Measurements from ENCODE around the gene MAPK14.

- TF ChIP-seq, protein P1, sequence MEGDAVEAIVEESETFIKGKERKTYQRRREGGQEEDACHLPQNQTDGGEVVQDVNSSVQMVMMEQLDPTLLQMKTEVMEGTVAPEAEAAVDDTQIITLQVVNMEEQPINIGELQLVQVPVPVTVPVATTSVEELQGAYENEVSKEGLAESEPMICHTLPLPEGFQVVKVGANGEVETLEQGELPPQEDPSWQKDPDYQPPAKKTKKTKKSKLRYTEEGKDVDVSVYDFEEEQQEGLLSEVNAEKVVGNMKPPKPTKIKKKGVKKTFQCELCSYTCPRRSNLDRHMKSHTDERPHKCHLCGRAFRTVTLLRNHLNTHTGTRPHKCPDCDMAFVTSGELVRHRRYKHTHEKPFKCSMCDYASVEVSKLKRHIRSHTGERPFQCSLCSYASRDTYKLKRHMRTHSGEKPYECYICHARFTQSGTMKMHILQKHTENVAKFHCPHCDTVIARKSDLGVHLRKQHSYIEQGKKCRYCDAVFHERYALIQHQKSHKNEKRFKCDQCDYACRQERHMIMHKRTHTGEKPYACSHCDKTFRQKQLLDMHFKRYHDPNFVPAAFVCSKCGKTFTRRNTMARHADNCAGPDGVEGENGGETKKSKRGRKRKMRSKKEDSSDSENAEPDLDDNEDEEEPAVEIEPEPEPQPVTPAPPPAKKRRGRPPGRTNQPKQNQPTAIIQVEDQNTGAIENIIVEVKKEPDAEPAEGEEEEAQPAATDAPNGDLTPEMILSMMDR (IDR thresholded peaks at IDR 0.05) = no peak
- TF ChIP-seq EZH2 (IDR thresholded peaks at IDR 0.05) (no peak), EZH2phosphoT487 (IDR thresholded peaks at IDR 0.05) (no peak)
These were observed 91.6 kb downstream of the MAPK14 start for GRCh38 chr6:36119209-36119608.

Data from neural progenitor cell (in vitro differentiated cells).